H1 (cell line): ENCODE data around the gene PIK3R5. TPM values are rescaled to one million over a fixed set of nuclear protein-coding genes. Genes with fewer than 3 reads are reported as not detected.

Experiments used
- CTCF ChIA-PET: fragments of 300-600 bp; sonication (Branson Sonifier 250); formaldehyde crosslinking; loops from one replicate; lab custom pipeline; 2021; ENCODE audit not compliant: partially characterized antibody; lab: Charles Lee
- POLR2A ChIA-PET: fragments of 300-600 bp; sonication (Branson Sonifier 250); formaldehyde crosslinking; loops from one replicate; lab custom pipeline; 2021; ENCODE audit warnings: inconsistent platforms; ENCODE audit not compliant: partially characterized antibody; lab: Charles Lee
- DNase-seq, 2 experiments: peaks; one replicate each; pipeline versions ENCODE4 v3.0.0 to v3.0.0-alpha.2; 2010 to 2022; ENCODE audit warnings: low spot score in 2 of 2, low read depth in 1 of 2, mixed read lengths in 1 of 2
- FAIRE-seq: peaks from 2 replicates; lab custom pipeline; 2011; peaks lifted over from hg19 to GRCh38; lab: Jason Lieb, UNC
- H2AFZ ChIP-seq: 2 replicates; pipeline ENCODE4 v1.8.1; 2012; ENCODE audit warnings: low read length, inconsistent platforms
- H2AK5ac ChIP-seq: 2 replicates; pipeline ENCODE4 v1.6.1; 2013; ENCODE audit warnings: low read depth, low read length
- H2BK120ac ChIP-seq: replicated peaks from 2 replicates; pipeline ENCODE3; 2013; ENCODE audit warnings: low read depth, low read length, inconsistent platforms
- H2BK12ac ChIP-seq: 2 replicates; pipeline ENCODE4 v1.6.1; 2013; ENCODE audit warnings: low read depth, low read length
- H2BK15ac ChIP-seq: 2 replicates; pipeline ENCODE4 v1.6.1; 2013; ENCODE audit warnings: low read length
- H2BK20ac ChIP-seq: 2 replicates; pipeline ENCODE4 v1.6.1; 2013; ENCODE audit warnings: low read length
- H2BK5ac ChIP-seq: 2 replicates; pipeline ENCODE4 v1.6.1; 2013; ENCODE audit warnings: low read depth, low read length
- H3K14ac ChIP-seq: 2 replicates; pipeline ENCODE4 v1.6.1; 2013; ENCODE audit warnings: inconsistent platforms; ENCODE audit not compliant: insufficient read length
- H3K18ac ChIP-seq: 2 replicates; pipeline ENCODE4 v1.6.1; 2013; ENCODE audit warnings: low read length; ENCODE audit errors: extremely low read depth
- H3K23ac ChIP-seq: 2 replicates; pipeline ENCODE4 v1.6.1; 2013; ENCODE audit warnings: inconsistent platforms; ENCODE audit not compliant: insufficient read length
- H3K23me2 ChIP-seq: 2 replicates; pipeline ENCODE4 v1.6.1; 2013; ENCODE audit warnings: low read depth, low read length
- H3K27ac ChIP-seq: 2 replicates; pipeline ENCODE4 v1.6.1; 2011; ENCODE audit warnings: low read depth, low read length, inconsistent platforms
- H3K27me3 ChIP-seq, 4 experiments: replicated peaks in 1 of 4; 1 replicate in 1 of 4; 2 replicates in 3 of 4; pipeline versions ENCODE4 v1.6.1 to v1.8.1; 2011 to 2013; ENCODE audit warnings: low read length in 3 of 4, mild to moderate bottlenecking in 3 of 4, inconsistent platforms in 2 of 4, mixed read lengths in 2 of 4, moderate library complexity in 1 of 4; ENCODE audit not compliant: control insufficient read depth in 3 of 4, insufficient read depth in 3 of 4; ENCODE audit errors: extremely low read depth in 1 of 4
- H3K36me3 ChIP-seq, 4 experiments: 2 replicates each; pipeline versions ENCODE4 v1.6.1 to v1.8.1; 2011 to 2013; ENCODE audit warnings: mild to moderate bottlenecking in 4 of 4, low read length in 3 of 4, moderate library complexity in 2 of 4, control low read depth in 1 of 4, inconsistent platforms in 1 of 4; ENCODE audit not compliant: insufficient read depth in 4 of 4, control insufficient read depth in 2 of 4
- H3K4ac ChIP-seq: replicated peaks from 2 replicates; pipeline ENCODE3; 2013; ENCODE audit warnings: low read length, low read depth, mixed read lengths, inconsistent platforms; ENCODE audit not compliant: insufficient read length
- H3K4me1 ChIP-seq, 4 experiments: replicated peaks in 1 of 4; 1 replicate in 1 of 4; 2 replicates in 3 of 4; pipeline versions ENCODE4 v1.6.1 to v1.8.1; 2011 to 2013; ENCODE audit warnings: low read length in 3 of 4, inconsistent platforms in 2 of 4, mixed read lengths in 1 of 4; ENCODE audit not compliant: insufficient read depth in 4 of 4, control insufficient read depth in 3 of 4
- H3K4me2 ChIP-seq, 2 experiments: 2 replicates each; pipeline versions ENCODE4 v1.6.1 to v1.8.1; 2011 to 2013; ENCODE audit warnings: low read depth in 2 of 2, low read length in 2 of 2, control low read depth in 1 of 2, inconsistent platforms in 1 of 2, mild to moderate bottlenecking in 1 of 2; ENCODE audit not compliant: insufficient read depth in 1 of 2
- H3K4me3 ChIP-seq, 4 experiments: fragments of 200-600, 300-600 bp in 1 of 4; sonication (generic), shearing (Covaris generic), sonication (Bioruptor Twin) in 1 of 4; 2 replicates each; pipeline versions ENCODE4 v1.5.1 to v1.8.1; 2011 to 2016; ENCODE audit warnings: low read length in 4 of 4, low read depth in 3 of 4, control low read depth in 2 of 4, inconsistent platforms in 2 of 4, mild to moderate bottlenecking in 2 of 4, mixed read lengths in 1 of 4, moderate library complexity in 1 of 4; ENCODE audit not compliant: insufficient read depth in 2 of 4; ENCODE audit errors: extremely low read depth in 1 of 4
- H3K56ac ChIP-seq: replicated peaks from 2 replicates; pipeline ENCODE3; 2013; ENCODE audit warnings: low read depth, mild to moderate bottlenecking, mixed read lengths, low read length, inconsistent platforms; ENCODE audit not compliant: insufficient read length
- H3K79me1 ChIP-seq: 2 replicates; pipeline ENCODE4 v1.6.1; 2013; ENCODE audit warnings: low read depth, low read length, control low read depth
- H3K79me2 ChIP-seq, 2 experiments: 2 replicates each; pipeline versions ENCODE4 v1.6.1 to v1.8.1; 2012 to 2013; ENCODE audit warnings: low read length in 2 of 2, mild to moderate bottlenecking in 2 of 2, inconsistent platforms in 1 of 2; ENCODE audit not compliant: insufficient read depth in 2 of 2, control insufficient read depth in 1 of 2
- H3K9ac ChIP-seq, 4 experiments: replicated peaks in 1 of 4; 1 replicate in 1 of 4; 2 replicates in 3 of 4; pipeline versions ENCODE4 v1.6.1 to v1.8.1; 2011 to 2013; ENCODE audit warnings: low read depth in 3 of 4, low read length in 3 of 4, control low read depth in 2 of 4, mild to moderate bottlenecking in 2 of 4, moderate library complexity in 2 of 4, inconsistent platforms in 1 of 4; ENCODE audit errors: extremely low read depth in 1 of 4
- H3K9me3 ChIP-seq, 2 experiments: 2 replicates each; pipeline versions ENCODE4 v1.6.1 to v1.8.1; 2012 to 2013; ENCODE audit warnings: mild to moderate bottlenecking in 2 of 2, moderate library complexity in 2 of 2, control low read depth in 1 of 2, inconsistent platforms in 1 of 2, low read depth in 1 of 2, low read length in 1 of 2, mixed read lengths in 1 of 2; ENCODE audit not compliant: insufficient read depth in 2 of 2
- H4K20me1 ChIP-seq, 2 experiments: replicated peaks in 1 of 2; 2 replicates each; pipeline versions ENCODE3 to v1.8.1; 2011 to 2013; ENCODE audit warnings: inconsistent platforms in 2 of 2, low read length in 2 of 2, mild to moderate bottlenecking in 1 of 2; ENCODE audit not compliant: insufficient read depth in 2 of 2, control insufficient read depth in 1 of 2
- H4K5ac ChIP-seq: 2 replicates; pipeline ENCODE4 v1.6.1; 2013; ENCODE audit warnings: low read length, low read depth, mixed read lengths, inconsistent platforms; ENCODE audit not compliant: insufficient read length
- H4K8ac ChIP-seq: 2 replicates; pipeline ENCODE4 v1.8.0; 2013; ENCODE audit warnings: mild to moderate bottlenecking, moderate library complexity, low read length, inconsistent platforms; ENCODE audit not compliant: insufficient read depth; ENCODE audit errors: extremely low read depth
- H4K91ac ChIP-seq: replicated peaks from 2 replicates; pipeline ENCODE3; 2013; ENCODE audit warnings: low read length, mixed read lengths, inconsistent platforms; ENCODE audit not compliant: insufficient read length
- CBX8 ChIP-seq: fragments of 300-800, 300-1000 bp; sonication (generic); IDR thresholded peaks from 2 replicates; pipeline ENCODE4 v1.7.1; 2016; ENCODE audit warnings: low read depth, low read length, borderline replicate concordance
- CEBPB ChIP-seq: IDR thresholded peaks from 2 replicates; pipeline ENCODE4 v1.6.1; 2012; ENCODE audit warnings: low read depth, low read length
- CHD1 ChIP-seq: IDR thresholded peaks from 2 replicates; pipeline ENCODE4 v1.6.1; 2012; ENCODE audit warnings: low read depth, low read length, improper control_type of control experiment
- CTBP2 ChIP-seq: IDR thresholded peaks from 2 replicates; pipeline ENCODE4 v1.7.0; 2011; ENCODE audit warnings: borderline replicate concordance, mild to moderate bottlenecking, moderate library complexity, mixed read lengths, low read length; ENCODE audit not compliant: insufficient read depth, insufficient read length
- GTF2F1 ChIP-seq: IDR thresholded peaks from 2 replicates; pipeline ENCODE4 v1.6.1; 2012; ENCODE audit warnings: low read depth, low read length, improper control_type of control experiment, borderline replicate concordance
- HDAC2 ChIP-seq, 2 experiments: fragments of 300-600 bp in 1 of 2; sonication (generic) in 1 of 2; IDR thresholded peaks; 2 replicates each; pipeline ENCODE4 v1.6.1; 2011 to 2012; ENCODE audit warnings: low read depth in 2 of 2, low read length in 2 of 2, mild to moderate bottlenecking in 2 of 2, moderate library complexity in 2 of 2, borderline replicate concordance in 1 of 2, inconsistent platforms in 1 of 2
- NANOG ChIP-seq: IDR thresholded peaks from 2 replicates; pipeline ENCODE4 v1.6.1; 2011; ENCODE audit warnings: low read length, low read depth, mild to moderate bottlenecking, inconsistent platforms; ENCODE audit not compliant: insufficient read depth, poor library complexity, severe bottlenecking
- SP4 ChIP-seq: IDR thresholded peaks from 2 replicates; pipeline ENCODE4 v1.6.1; 2012; ENCODE audit warnings: low read length, inconsistent platforms
- WGBS, 2 experiments: shearing (Covaris generic) in 1 of 2; methylation state at CpG; one replicate each; pipeline versions ENCODE4 v1.1.6 to v1.1.7; 2013 to 2015; ENCODE audit warnings: low lambda C conversion rate in 2 of 2, mixed read lengths in 2 of 2, inconsistent platforms in 1 of 2, low coverage in 1 of 2, missing lambda C conversion rate in 1 of 2; ENCODE audit not compliant: insufficient replicate concordance in 2 of 2, insufficient coverage in 1 of 2, insufficient read length in 1 of 2; ENCODE audit errors: extremely low coverage in 1 of 2, missing lambda C conversion rate in 1 of 2; 5-methylcytosine and 5-hydroxymethylcytosine counted together
- polyA plus RNA-seq, 7 experiments: library from polyadenylated mRNA; depleted of rRNA in 3 of 7; stranded (reverse) in 5 of 7; unstranded in 2 of 7; fragments of >200 nt in 5 of 7; fragments of 200-250 nt in 2 of 7; gene quantifications; 1 replicate in 5 of 7; 2 replicates in 1 of 7; 4 replicates in 1 of 7; pipeline versions ENCODE4 v1.2.1 to v1.2.3, GENCODE V29; 2011 to 2013; ENCODE audit warnings: missing spikeins in 2 of 7, mixed read lengths in 2 of 7
- total RNA-seq: library from RNA; stranded (reverse); fragmentation: NEBNext Ultra II Directional; extraction: Animal tissue kit (Norgen Biotek cat#: 25700); gene quantifications from 2 replicates; pipeline ENCODE4 v1.2.1, GENCODE V29; 2021
- TF ChIP-seq, protein P1 (sequence below): IDR thresholded peaks from 2 replicates; pipeline ENCODE4 v1.6.1; 2011; ENCODE audit warnings: low read depth, mild to moderate bottlenecking, low read length; ENCODE audit not compliant: insufficient read depth

Gene PIK3R5
- total and polyA plus RNA-seq, 2 of the 8 experiments (the other 6 are each of a cell fraction or from before 2014, with no cell fraction given): 2.7 to 4.3 TPM

DNA sequence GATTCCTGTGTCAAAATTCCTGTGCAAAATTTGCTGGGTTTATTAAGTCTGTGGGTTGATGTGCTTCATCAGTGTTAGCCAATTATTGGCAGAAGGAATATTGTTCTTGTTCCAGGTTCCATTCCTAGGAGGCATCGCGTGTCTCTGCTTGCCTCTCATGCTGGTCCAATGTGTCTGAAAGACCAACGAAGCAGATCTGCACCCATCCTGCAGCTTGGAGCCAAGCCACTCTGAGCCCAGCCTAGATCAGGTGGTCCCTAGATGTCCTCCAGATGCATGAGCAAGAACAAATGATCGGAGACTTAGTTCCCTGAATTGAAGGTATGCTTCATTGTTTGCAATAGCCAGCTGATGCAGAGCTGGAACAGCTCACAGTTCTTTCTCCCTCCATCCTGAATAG lies 87.5 kb downstream of the PIK3R5 start:
- H3K4ac ChIP-seq: no peak overlapping the region
- H3K56ac ChIP-seq: no peak overlapping the region
- no peak overlapping the region for H2AFZ ChIP-seq
- H2BK12ac ChIP-seq: 0 out of 2 replicates have a peak overlapping the region, but pooled peaks have one; percentile 11
- H3K9me3 ChIP-seq: no peaks in the 10 kb centered on the region
- H3K4me1 ChIP-seq: peaks cover 0 to 9% (median 7%) of the 10 kb centered on the region in 4 experiments; a peak in 6 of 7 replicates
- no peak overlapping the region for H3K4me3 ChIP-seq
- no peak overlapping the region for H2BK15ac ChIP-seq
- H4K91ac ChIP-seq: no peak overlapping the region
- no peak overlapping the region for H2BK120ac ChIP-seq
- ChIA-PET POLR2A (no interaction called here), CTCF (interaction anchor here (1.6 to 3.1 kb wide), 2 partner anchors 11 to 18 kb away, joined by 5 to 19 read pairs; no protein-coding TSS in a partner anchor)
- H3K79me1 ChIP-seq: no peaks in the 10 kb centered on the region
- no peaks in the 10 kb centered on the region; the same call in 1 of the 2 replicates for H3K23me2 ChIP-seq
- H2AK5ac ChIP-seq: no peak overlapping the region
- no peaks in the 10 kb centered on the region for H3K79me2 ChIP-seq
- H3K27me3 ChIP-seq: no peaks in the 10 kb centered on the region
- H3K18ac ChIP-seq: no peak overlapping the region
- DNase-seq (no peak), FAIRE-seq (no peak)
- H3K36me3 ChIP-seq: no peaks in the 10 kb centered on the region
- H2BK5ac ChIP-seq: no peak overlapping the region
- H4K5ac ChIP-seq: no peak overlapping the region
- H3K27ac ChIP-seq: no peak overlapping the region
- H4K8ac ChIP-seq: peak overlapping the region; percentile 73; the same call in 1 of the 2 replicates
- WGBS, 2 experiments: 91% methylated on average over 4 of the region's 4 CpGs; no CpG with 5 or more reads in 1 of the 2 experiments
- no peak overlapping the region for H3K23ac ChIP-seq
- H3K4me2 ChIP-seq: no peak overlapping the region
- TF ChIP-seq SP4 (no peak), CEBPB (no peak), CHD1 (no peak), CTBP2 (no peak), GTF2F1 (no peak), NANOG (no peak), CBX8 (no peak), HDAC2 (IDR thresholded peaks at IDR 0.05; ENCODE audit: borderline replicate concordance in 1 of 2, low read depth in 2 of 2, low read length in 2 of 2) (no peak)
- TF ChIP-seq, protein P1, sequence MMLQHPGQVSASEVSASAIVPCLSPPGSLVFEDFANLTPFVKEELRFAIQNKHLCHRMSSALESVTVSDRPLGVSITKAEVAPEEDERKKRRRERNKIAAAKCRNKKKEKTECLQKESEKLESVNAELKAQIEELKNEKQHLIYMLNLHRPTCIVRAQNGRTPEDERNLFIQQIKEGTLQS: no peak
- no peaks in the 10 kb centered on the region for H4K20me1 ChIP-seq
- no peak overlapping the region for H3K14ac ChIP-seq
- no peak overlapping the region for H2BK20ac ChIP-seq
- no peak overlapping the region for H3K9ac ChIP-seq
